Chondrocyte (in vitro differentiated cells): ENCODE measurements around the gene PFAS. TPM values are rescaled to one million over a fixed set of nuclear protein-coding genes. Genes with fewer than 3 reads are reported as not detected.

ENCODE experiments used
- DNase-seq: peaks from one replicate; pipeline ENCODE4 v3.0.0; 2021; ENCODE audit warnings: mixed read lengths, low spot score
- H3K27ac Mint-ChIP-seq: one replicate; pipeline ENCODE4 v1.8.0; 2021; ENCODE audit warnings: mild to moderate bottlenecking, moderate library complexity, mixed read lengths; ENCODE audit not compliant: unreplicated experiment
- H3K27me3 Mint-ChIP-seq: 2 replicates; pipeline ENCODE4 v1.8.0; 2021; ENCODE audit warnings: low read depth, mixed read lengths
- H3K36me3 Mint-ChIP-seq: 2 replicates; pipeline ENCODE4 v1.8.0; 2021; ENCODE audit warnings: low read depth, mixed read lengths
- H3K4me1 Mint-ChIP-seq: 2 replicates; pipeline ENCODE4 v1.8.0; 2021; ENCODE audit warnings: low read depth, mild to moderate bottlenecking, mixed read lengths
- H3K4me3 Mint-ChIP-seq: one replicate; pipeline ENCODE4 v1.8.0; 2021; ENCODE audit warnings: mild to moderate bottlenecking, moderate library complexity, mixed read lengths; ENCODE audit not compliant: unreplicated experiment
- H3K9me3 Mint-ChIP-seq: 2 replicates; pipeline ENCODE4 v1.8.0; 2021; ENCODE audit warnings: low read depth, mixed read lengths
- total RNA-seq: library from RNA; stranded (reverse); gene quantifications from 3 replicates; pipeline ENCODE4 v1.2.1, GENCODE V29; 2021
- TF ChIP-seq, protein P1 (sequence below): fragments of 200-600 bp; sonication (generic); IDR thresholded peaks from 2 replicates; pipeline ENCODE4 v1.5.0; 2021; ENCODE audit warnings: antibody characterized with exemption, mild to moderate bottlenecking, moderate library complexity

PFAS gene
- total RNA-seq, 1 donor from 2014 or later = 32.7 TPM

DNA sequence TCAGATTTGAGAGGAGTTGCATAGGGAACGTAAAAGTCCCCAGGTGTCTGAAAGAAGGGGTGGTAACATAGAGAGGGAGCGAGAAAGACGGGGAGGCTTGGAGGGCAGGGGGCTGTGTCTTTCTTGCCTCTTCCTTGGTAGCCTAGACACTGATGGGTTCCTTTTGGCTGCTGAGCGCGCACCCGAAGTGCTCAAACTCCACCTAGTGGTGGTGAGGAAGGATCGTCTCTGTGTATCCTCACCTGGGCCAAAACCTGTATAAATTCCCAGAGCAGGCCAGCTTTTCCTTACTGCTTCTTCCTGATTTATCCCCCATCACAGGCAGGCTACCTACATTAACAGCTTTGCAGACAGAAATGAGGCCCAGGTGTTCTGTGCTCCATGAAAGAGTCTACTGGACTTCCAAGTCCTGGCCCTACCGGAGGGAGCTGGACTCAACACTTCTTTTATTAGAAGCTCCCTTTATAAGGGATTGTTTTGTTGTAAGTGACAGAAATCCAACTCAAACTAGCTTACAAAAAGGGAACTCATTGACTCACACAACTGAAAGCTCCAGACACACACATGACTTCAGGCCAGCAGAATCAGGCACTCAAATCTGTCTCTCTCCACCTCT is 51.6 kb downstream of the PFAS start:
- H3K27me3 Mint-ChIP-seq = no peaks in the 10 kb centered on the region

DNA sequence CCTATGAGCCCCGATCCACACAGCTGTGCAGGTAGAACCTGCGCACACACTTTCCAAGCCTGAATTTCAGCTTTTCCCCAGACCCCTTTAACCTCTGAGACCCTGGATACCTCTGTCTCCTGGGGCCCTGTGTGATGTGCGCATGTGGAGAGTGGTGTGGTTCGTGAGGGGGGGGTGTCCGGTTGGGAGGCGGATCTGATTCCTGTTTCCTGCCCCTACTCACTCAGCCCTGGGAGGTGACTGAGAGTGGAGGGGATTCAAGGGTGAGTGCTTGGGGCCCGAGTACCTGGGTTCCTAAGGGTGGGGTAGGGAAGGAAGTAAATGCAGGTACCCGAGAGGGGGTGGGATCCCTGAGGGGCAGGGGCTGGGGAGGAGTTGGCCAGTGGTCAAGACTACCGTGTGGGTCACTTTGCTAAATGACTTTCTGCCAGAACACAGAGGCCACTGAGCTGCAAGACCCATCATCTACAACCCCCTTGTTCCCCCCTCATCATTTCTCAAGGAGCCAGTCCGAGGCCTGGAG is 61.6 kb downstream of the PFAS start:
- no peak overlapping the region for H3K27ac Mint-ChIP-seq
- no peaks in the 10 kb centered on the region for H3K36me3 Mint-ChIP-seq
- TF ChIP-seq, protein P1, sequence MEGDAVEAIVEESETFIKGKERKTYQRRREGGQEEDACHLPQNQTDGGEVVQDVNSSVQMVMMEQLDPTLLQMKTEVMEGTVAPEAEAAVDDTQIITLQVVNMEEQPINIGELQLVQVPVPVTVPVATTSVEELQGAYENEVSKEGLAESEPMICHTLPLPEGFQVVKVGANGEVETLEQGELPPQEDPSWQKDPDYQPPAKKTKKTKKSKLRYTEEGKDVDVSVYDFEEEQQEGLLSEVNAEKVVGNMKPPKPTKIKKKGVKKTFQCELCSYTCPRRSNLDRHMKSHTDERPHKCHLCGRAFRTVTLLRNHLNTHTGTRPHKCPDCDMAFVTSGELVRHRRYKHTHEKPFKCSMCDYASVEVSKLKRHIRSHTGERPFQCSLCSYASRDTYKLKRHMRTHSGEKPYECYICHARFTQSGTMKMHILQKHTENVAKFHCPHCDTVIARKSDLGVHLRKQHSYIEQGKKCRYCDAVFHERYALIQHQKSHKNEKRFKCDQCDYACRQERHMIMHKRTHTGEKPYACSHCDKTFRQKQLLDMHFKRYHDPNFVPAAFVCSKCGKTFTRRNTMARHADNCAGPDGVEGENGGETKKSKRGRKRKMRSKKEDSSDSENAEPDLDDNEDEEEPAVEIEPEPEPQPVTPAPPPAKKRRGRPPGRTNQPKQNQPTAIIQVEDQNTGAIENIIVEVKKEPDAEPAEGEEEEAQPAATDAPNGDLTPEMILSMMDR = no peak
- peak; percentile 66 for DNase-seq
- peaks cover 5% of the 10 kb centered on the region for H3K4me1 Mint-ChIP-seq
- H3K4me3 Mint-ChIP-seq = no peak overlapping the region
- no peaks in the 10 kb centered on the region for H3K9me3 Mint-ChIP-seq
- peaks cover 31% of the 10 kb centered on the region for H3K27me3 Mint-ChIP-seq

More for the DNA sequence above, 51.6 kb downstream of the PFAS start:
- TF ChIP-seq, protein P1 = peak; percentile 87
- no peak for DNase-seq
- H3K9me3 Mint-ChIP-seq = no peaks in the 10 kb centered on the region
- peak overlapping the region; percentile 43 for H3K27ac Mint-ChIP-seq
- H3K4me1 Mint-ChIP-seq = peaks cover 9% of the 10 kb centered on the region
- no peak overlapping the region for H3K4me3 Mint-ChIP-seq
- no peaks in the 10 kb centered on the region for H3K36me3 Mint-ChIP-seq

- peaks cover 37% of the 10 kb centered on the region for H3K27me3 Mint-ChIP-seq
These were observed 62.2 kb downstream of the PFAS start for GRCh38 chr17:8311131-8311790.

DNA sequence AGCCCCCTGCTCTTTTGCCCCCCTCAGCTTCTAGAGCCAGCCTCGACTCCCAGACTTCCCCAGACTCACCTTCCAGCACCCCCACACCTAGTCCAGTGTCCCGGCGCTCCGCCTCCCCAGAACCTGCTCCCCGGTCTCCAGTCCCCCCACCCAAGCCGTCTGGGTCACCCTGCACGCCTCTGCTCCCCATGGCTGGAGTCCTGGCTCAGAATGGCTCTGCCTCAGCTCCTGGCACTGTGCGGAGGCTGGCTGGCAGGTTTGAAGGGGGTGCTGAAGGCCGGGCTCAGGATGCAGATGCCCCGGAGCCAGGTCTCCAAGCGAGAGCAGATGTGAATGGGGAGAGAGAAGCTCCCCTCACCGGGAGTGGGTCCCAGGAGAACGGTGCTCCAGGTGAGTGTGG is 63.2 kb downstream of the PFAS start:
- no peak overlapping the region for H3K27ac Mint-ChIP-seq
- H3K36me3 Mint-ChIP-seq = no peaks in the 10 kb centered on the region
- TF ChIP-seq, protein P1 = no peak
- H3K4me3 Mint-ChIP-seq = no peak overlapping the region
- peaks cover 40% of the 10 kb centered on the region for H3K27me3 Mint-ChIP-seq
- DNase-seq = peak; percentile 69
- H3K4me1 Mint-ChIP-seq = peaks cover 7% of the 10 kb centered on the region
- no peaks in the 10 kb centered on the region for H3K9me3 Mint-ChIP-seq

More at GRCh38 chr17:8311131-8311790, 62.2 kb downstream of the PFAS start:
- peak; percentile 80 for DNase-seq
- TF ChIP-seq, protein P1 = no peak
- H3K27ac Mint-ChIP-seq = no peak overlapping the region
- H3K4me1 Mint-ChIP-seq = peaks cover 7% of the 10 kb centered on the region
- H3K9me3 Mint-ChIP-seq = no peaks in the 10 kb centered on the region
- H3K4me3 Mint-ChIP-seq = no peak overlapping the region
- H3K36me3 Mint-ChIP-seq = no peaks in the 10 kb centered on the region

- H3K27ac Mint-ChIP-seq = no peak overlapping the region
- DNase-seq = peak; percentile 63
- H3K4me3 Mint-ChIP-seq = no peak overlapping the region
These were observed 63.9 kb downstream of the PFAS start for GRCh38 chr17:8312726-8313600.

More at GRCh38 chr17:8312726-8313600, 63.9 kb downstream of the PFAS start:
- TF ChIP-seq, protein P1 = no peak
- Mint-ChIP-seq H3K36me3 (no peaks in the 10 kb centered on the region), H3K9me3 (no peaks in the 10 kb centered on the region), H3K4me1 (peaks cover 7% of the 10 kb centered on the region), H3K27me3 (peaks cover 40% of the 10 kb centered on the region)
